Measurements from ENCODE around the gene CDNF. TPM values are rescaled to one million over a fixed set of nuclear protein-coding genes. Genes with fewer than 3 reads are reported as not detected.

Gene CDNF
- total and polyA plus RNA-seq, 10 of the 15 experiments (the other 5 are each of a cell fraction or from before 2014, with no cell fraction given): 0.08 to 1.9 (median 0.77) TPM

DNA sequence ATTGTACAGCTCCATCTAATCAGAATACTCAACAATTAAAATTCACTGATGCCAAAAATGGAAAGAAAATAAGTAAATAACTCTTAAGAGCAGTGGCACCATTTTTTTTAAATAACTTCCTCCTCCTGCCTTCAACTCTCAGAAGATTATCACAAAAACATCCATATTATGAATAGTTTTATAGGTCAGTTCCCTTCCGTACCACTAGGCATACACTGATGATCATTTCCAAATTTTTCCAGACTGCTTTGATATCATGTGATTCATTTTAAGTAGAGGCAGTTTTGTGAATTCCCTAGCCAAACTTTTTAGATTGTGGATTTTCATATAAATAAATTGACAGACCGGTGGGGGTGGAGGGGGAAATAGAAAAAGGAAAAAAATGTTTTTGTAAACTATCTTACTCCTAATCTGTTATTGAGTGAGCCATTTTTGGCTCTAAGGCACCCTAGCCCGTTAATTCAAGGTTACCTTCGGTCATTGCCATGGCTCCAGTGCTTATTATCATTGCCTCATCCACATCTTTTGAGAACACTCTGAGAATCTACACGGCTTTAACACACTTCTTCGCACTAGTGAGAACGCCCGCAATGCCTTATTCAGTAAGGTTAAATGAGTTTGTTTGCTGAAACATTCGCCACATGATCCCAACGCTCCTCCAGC, 64.2 kb downstream of the CDNF start (continued):
- TF ChIP-seq BMI1 (IDR thresholded peaks at IDR 0.05; ENCODE audit: borderline replicate concordance) (no peak), MEF2A (IDR thresholded peaks at IDR 0.05; ENCODE audit: insufficient read depth, low read depth, low read length) (no peak), PML (IDR thresholded peaks at IDR 0.05; ENCODE audit: low read length) (no peak), ZNF24 (IDR thresholded peaks at IDR 0.05) (no peak), SUZ12 (IDR thresholded peaks at IDR 0.05; ENCODE audit: unreplicated experiment) (no peak), ZBTB40 (IDR thresholded peaks at IDR 0.05; ENCODE audit: borderline replicate concordance) (no peak)

DNA sequence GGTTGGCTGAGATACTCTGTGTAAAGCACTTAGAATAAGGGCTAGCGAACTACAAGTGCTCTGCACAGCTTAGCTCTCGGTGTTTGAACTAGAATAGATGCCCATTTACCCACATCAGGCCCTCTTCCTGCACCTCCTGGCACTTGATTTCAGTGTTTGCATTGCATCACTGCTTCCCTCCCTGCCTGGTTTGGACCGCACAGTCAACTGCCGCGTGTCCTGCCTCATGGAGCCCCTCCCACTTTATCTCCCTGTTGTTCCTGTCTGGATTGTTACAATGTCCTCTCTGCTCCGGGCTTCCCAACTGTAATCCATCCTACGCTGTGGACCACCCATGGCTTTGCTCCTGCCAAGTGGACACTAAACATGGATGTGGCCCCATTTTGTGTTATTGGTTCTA, 65.4 kb downstream of the CDNF start:
- Histone ChIP-seq H3K9ac (ENCODE audit: control insufficient read depth, insufficient read depth, low read length) (no peak overlapping the region), H3K36me3 (ENCODE audit: control insufficient read depth in 2 of 2, insufficient read depth in 2 of 2, low read length in 1 of 2) (no peaks in the 10 kb centered on the region), H3K27me3 (replicated peaks in 1 of 2; ENCODE audit: control insufficient read depth in 2 of 2, insufficient read depth in 2 of 2, low read length in 1 of 2) (no peaks in the 10 kb centered on the region), H3K4me1 (ENCODE audit: control insufficient read depth, insufficient read depth, low read length) (no peaks in the 10 kb centered on the region), H4K20me1 (ENCODE audit: control insufficient read depth, insufficient read depth) (no peaks in the 10 kb centered on the region; the same call in 1 of the 2 replicates), H3K4me2 (ENCODE audit: control insufficient read depth, insufficient read depth) (no peak overlapping the region), H3K4me3 (no peak overlapping the region), H2AFZ (ENCODE audit: control insufficient read depth, low read depth, low read length) (no peak overlapping the region), H3K79me2 (ENCODE audit: control insufficient read depth, insufficient read depth, low read length) (no peaks in the 10 kb centered on the region), H3K9me3 (replicated peaks; ENCODE audit: control insufficient read depth, insufficient read depth, low read length) (no peaks in the 10 kb centered on the region), H3K27ac (ENCODE audit: control insufficient read depth, insufficient read depth) (no peak overlapping the region)
- ChIA-PET POLR2A (no interaction called here), RAD21 (ENCODE audit: unreplicated experiment) (no interaction called here), CTCF (interaction anchor here (1.2 kb wide), 1 partner anchor 8 kb away, joined by 3 read pairs; no protein-coding TSS in a partner anchor), SMC1A (ENCODE audit: uncharacterized antibody, unreplicated experiment) (no interaction called here)
- no peak for ATAC-seq
- no peak for FAIRE-seq
- intact Hi-C loops (cut with micrococcal nuclease; ENCODE audit: unreplicated experiment): no loop called here
- 57% methylated on average over 7 of the region's 7 CpGs for WGBS (ENCODE audit: insufficient coverage, insufficient replicate concordance, low lambda C conversion rate, missing lambda C conversion rate)
- TF ChIP-seq SIX5 (IDR thresholded peaks at IDR 0.05; ENCODE audit: low read depth, low read length, severe bottlenecking) (no peak), SMAD1 (IDR thresholded peaks at IDR 0.05; ENCODE audit: low read depth, partially characterized antibody) (no peak), CREM (IDR thresholded peaks at IDR 0.05; ENCODE audit: low read depth) (no peak), CHD2 (IDR thresholded peaks at IDR 0.05; ENCODE audit: borderline replicate concordance, low read depth, low read length) (no peak), ZNF274 (IDR thresholded peaks at IDR 0.05; ENCODE audit: insufficient read depth, insufficient read length) (no peak)
- no peak for DNase-seq (ENCODE audit: low read depth, low spot score)
- no TSS peak for BruUV-seq (replicated peaks)
- in situ Hi-C loops (cut with MboI): no loop called here
